Stimulated activated CD8-positive, alpha-beta memory T cell treated with anti-CD3 and anti-CD28 coated beads, Interleukin-7, amount 100 ng/mL, for 1 hour (primary cell): ENCODE results near the gene WFDC10B.
"Not testable (repeated sequence)": the region's sequence is repeated elsewhere in the genome, so short reads cannot be mapped to it uniquely, and the experiment has no call there.

Source experiments
- DNase-seq, 2 donors: peaks; one replicate each; pipeline ENCODE4 v3.0.0-alpha.2; 2020; ENCODE audit warnings: low read depth in 2 of 2

WFDC10B gene

GRCh38 chr20:45704969-45705637, at the start of gene WFDC10B:
Gene WFDC10B (minus strand): TSS chr20:45705019. CDS start chr20:45685992, 19,027 bp downstream.
- DNase-seq = no peak

GRCh38 chr20:45752746-45753145, 47.9 kb upstream of the WFDC10B start:
- no peak for DNase-seq

GRCh38 chr20:45751721-45752120, 46.9 kb upstream of the WFDC10B start:
- DNase-seq = no peak

- DNase-seq = no peak
These were observed 40.2 kb upstream of the WFDC10B start for GRCh38 chr20:45745015-45745414.

GRCh38 chr20:45742596-45742995, 37.8 kb upstream of the WFDC10B start:
- no peak for DNase-seq

DNA sequence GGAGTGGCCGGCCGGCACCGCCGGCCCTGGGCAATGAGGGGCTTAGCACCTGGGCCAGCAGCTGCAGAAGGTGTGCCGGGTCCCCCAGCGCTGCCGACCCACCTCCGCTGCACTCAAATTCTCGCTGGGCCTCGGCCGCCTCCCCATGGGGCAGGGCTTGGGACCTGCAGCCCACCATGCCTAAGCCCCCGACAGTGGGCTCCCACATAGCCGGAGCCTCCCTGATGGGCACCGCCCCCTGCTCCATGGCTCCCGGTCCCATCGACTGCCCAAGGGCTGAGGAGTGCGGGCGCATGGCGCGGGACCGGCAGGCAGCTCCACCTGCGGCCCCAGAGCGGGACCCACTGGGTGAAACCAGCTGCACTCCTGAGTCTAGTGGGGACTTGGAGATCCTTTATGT, 31.2 kb upstream of the WFDC10B start:
- DNase-seq = no peak

DNA sequence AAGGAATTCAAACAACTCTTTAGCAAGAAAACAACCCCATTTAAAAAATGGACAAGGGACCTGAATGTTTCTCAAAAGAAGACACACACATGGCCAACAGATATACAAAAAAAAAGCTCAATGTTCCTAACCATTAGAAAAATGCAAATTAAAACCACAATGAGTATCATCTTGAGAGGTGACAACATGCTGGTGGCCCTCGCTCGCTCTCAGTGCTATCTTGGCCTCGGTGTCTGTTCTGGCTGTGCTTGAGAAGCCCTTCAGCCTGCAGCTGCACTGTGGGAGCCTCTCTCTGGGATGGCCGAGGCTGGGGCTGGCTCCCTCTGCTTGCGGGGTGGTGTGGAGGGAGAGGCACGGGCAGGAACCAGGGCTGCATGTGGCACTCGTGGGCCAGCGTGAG, 30.7 kb upstream of the WFDC10B start:
- DNase-seq = no peak

DNA sequence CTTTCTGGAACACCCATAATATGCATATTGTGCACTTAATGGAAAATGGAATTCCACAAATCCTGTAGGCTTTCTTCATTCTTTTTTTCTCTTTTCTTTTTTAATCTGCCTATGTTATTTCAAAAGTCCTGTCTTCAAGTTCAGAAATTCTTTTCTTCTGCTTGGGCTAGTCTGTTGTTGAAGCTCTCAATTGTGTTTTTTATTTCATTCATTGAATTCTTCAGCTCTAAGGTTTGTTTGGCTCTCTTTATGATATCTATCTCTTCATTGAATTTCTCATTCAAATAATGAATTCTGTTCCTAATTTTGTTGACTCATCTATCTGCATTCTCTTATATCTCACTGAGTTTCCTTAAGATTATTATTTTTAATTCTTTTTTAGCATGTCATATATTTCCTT, 27.4 kb upstream of the WFDC10B start:
- no peak for DNase-seq

DNA sequence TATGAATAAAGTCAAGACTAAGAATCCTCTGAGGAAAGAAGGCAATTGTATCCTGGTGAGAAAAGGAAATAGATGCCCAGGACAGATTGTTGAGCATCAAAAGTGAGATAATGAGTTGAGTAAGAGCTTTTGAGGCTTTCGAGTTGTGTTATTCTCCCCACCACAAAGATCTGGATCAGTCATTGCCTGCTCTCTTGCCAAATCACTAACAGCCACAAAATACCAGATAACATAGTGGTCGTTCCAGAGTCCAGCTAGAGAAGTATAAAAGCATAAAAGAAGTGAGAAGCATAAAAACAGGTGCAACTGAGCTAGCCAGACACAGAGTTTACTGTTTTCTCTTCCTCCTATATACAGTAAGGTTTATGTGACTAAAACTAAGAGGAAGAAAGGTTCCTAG, 22.2 kb upstream of the WFDC10B start:
- DNase-seq = no peak

- no peak for DNase-seq
These were observed 20.3 kb upstream of the WFDC10B start for GRCh38 chr20:45725134-45725533.

DNA sequence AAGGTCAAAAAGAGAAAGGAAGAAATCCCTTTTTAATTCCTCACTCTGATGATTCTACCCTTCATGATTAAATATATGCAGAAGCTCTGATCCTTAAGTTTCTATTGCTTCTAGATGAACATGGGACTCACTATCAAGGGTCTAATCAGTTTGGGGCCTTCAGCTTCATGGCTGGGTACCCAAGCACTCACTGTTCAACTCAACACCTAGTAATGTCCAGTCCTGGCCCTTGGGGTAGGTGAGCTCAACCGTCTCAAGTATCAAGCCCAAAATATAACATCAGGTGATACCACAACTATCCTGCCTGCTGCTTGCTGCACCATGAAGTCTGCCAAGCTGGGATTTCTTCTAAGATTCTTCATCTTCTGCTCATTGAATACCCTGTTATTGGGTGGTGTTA, 17.2 kb upstream of the WFDC10B start, which contains the start of gene SPINT4:
Gene SPINT4 (plus strand): TSS at position 301 of the 400 bp plus-strand sequence. CDS start 21 bp downstream, at position 322.
- no peak for DNase-seq

- DNase-seq = not testable (repeated sequence)
These were observed 11.4 kb upstream of the WFDC10B start for GRCh38 chr20:45716141-45716688.

DNA sequence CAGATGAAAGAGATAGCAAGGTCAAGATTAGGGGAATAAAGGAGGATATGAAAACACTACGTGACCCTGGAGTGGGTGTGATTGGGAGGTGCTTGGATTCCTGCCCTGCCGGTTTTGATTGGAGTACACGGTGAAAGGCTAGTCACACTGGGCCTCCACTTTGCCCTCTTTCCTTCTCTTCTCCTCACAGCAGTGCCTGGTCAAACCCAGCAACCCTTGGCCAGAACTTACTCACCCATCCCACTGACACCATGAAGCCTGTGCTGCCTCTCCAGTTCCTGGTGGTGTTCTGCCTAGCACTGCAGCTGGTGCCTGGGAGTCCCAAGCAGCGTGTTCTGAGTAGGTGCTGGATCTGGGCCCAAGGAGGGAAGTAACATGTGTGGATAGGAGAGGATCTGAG, 2.9 kb downstream of the WFDC10B start, which contains the start of gene WFDC13:
Gene WFDC13 (plus strand): TSS at position 166 of the 400 bp plus-strand sequence. CDS start 86 bp downstream, at position 252.
- no peak for DNase-seq

GRCh38 chr20:45701104-45701503, 3.7 kb downstream of the WFDC10B start:
- DNase-seq = no peak

- no peak for DNase-seq
These were observed 9.3 kb downstream of the WFDC10B start for GRCh38 chr20:45695496-45695895.

DNA sequence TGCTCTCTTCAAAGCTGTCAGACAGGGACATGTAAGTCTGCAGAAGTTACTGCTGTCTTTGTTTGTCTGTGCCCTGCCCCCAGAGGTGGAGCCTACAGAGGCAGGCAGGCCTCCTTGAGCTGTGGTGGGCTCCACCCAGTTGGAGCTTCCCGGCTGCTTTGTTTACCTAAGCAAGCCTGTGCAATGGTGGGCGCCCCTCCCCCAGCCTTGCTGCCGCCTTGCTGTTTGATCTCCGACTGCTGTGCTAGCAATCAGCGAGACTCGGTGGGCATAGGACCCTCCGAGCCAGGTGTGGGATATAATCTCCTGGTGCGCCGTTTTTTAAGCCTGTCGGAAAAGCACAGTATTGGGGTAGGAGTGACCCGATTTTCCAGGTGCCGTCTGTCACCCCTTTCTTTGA, 11.5 kb downstream of the WFDC10B start:
- DNase-seq = not testable (repeated sequence)

- no peak for DNase-seq
These were observed 18.9 kb downstream of the WFDC10B start for GRCh38 chr20:45685896-45686295.

GRCh38 chr20:45679650-45680049, 25.2 kb downstream of the WFDC10B start:
- DNase-seq = no peak

DNA sequence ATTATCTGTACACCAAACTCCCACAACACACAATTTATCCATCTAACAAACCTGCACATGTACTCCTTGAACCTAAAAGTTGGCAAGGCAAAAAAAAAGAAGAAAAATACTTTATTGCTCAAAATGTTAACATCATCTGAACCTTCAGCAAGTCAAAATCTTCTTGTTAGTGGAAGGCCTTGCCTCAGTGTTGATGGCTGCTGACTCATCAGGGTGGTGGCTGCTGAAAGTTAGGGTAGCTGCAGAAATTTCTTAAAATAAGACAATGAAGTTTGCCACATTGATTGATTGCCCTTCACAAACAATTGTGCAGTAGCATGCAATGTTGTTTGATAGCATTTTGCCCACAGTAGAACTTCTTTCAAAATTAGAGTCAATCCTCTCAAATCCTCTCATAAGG, 32.1 kb downstream of the WFDC10B start:
- DNase-seq = no peak

GRCh38 chr20:45670139-45670538, 34.7 kb downstream of the WFDC10B start, which contains the start of gene WFDC11:
Gene WFDC11 (minus strand): TSS chr20:45670239. CDS start chr20:45650600, 19,639 bp downstream.
- DNase-seq = no peak

GRCh38 chr20:45657038-45657437, 47.8 kb downstream of the WFDC10B start:
- not testable (repeated sequence) for DNase-seq

- DNase-seq = not testable (repeated sequence)
These were observed 53.1 kb downstream of the WFDC10B start for GRCh38 chr20:45651726-45652125.

DNA sequence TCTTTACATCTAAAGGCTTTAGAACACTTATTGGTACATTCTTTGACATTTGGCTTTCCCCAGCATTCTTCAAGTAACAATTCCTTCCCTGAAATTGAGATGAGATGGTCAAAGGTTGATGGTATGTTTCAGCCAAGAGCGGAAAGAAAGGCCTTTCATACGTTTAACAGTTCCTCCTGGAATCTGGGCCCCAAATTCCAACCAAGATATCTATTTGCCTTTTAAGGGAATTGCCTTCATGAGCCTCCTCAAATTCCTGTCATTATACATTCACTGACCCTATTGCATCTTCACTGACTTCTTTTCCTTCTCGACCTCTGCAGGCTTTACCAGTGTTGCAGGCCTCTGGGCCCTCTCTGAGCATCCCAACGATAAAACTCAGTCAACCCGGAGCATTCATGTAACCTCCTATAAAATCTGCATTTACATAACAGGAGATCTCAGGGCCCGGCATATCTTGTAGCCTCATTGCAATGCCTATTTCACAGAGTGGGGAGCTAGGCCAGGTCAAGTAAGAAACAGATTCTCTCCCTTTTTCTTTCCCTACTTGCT, 55.4 kb downstream of the WFDC10B start:
- no peak for DNase-seq
